GM19467 (cell line): ENCODE results near the gene GFRA1.
"Not testable (repeated sequence)": the region's sequence is repeated elsewhere in the genome, so short reads cannot be mapped to it uniquely, and the experiment has no call there.

Experiments used
- ATAC-seq: cut with Tn5 transposase; IDR thresholded peaks from one replicate; pipeline ENCODE4 v1.9.1; 2021; ENCODE audit warnings: mild to moderate bottlenecking, moderate library complexity; ENCODE audit not compliant: unreplicated experiment

GFRA1 gene

GRCh38 chr10:116076621-116077020 is 196.4 kb downstream of the GFRA1 start:
- ATAC-seq = no peak

- no peak for ATAC-seq
These were observed 199.5 kb downstream of the GFRA1 start for GRCh38 chr10:116073510-116073909.

- ATAC-seq = no peak
These were observed 200.0 kb downstream of the GFRA1 start for GRCh38 chr10:116073001-116073400.

GRCh38 chr10:116071453-116072148 is 201.4 kb downstream of the GFRA1 start:
- ATAC-seq = no peak

- ATAC-seq = no peak
These were observed 202.2 kb downstream of the GFRA1 start for GRCh38 chr10:116070743-116071320.

- ATAC-seq = no peak
These were observed 203.2 kb downstream of the GFRA1 start for GRCh38 chr10:116069856-116070255.

- ATAC-seq = no peak
These were observed 205.2 kb downstream of the GFRA1 start for GRCh38 chr10:116067825-116068224.

GRCh38 chr10:116063107-116063506 is 209.9 kb downstream of the GFRA1 start:
- ATAC-seq = no peak

GRCh38 chr10:116060864-116061263 is 212.1 kb downstream of the GFRA1 start:
- no peak for ATAC-seq

- no peak for ATAC-seq
These were observed 213.7 kb downstream of the GFRA1 start for GRCh38 chr10:116059320-116059719.

GRCh38 chr10:116056445-116057293 is 216.3 kb downstream of the GFRA1 start:
- ATAC-seq = no peak

- no peak for ATAC-seq
These were observed 217.1 kb downstream of the GFRA1 start for GRCh38 chr10:116055917-116056252.

GRCh38 chr10:116055252-116055916 is 217.6 kb downstream of the GFRA1 start:
- no peak for ATAC-seq

GRCh38 chr10:116053910-116054309 is 219.1 kb downstream of the GFRA1 start:
- no peak for ATAC-seq

GRCh38 chr10:116053009-116053730 is 219.8 kb downstream of the GFRA1 start:
- not testable (repeated sequence) for ATAC-seq

GRCh38 chr10:116052522-116052921 is 220.5 kb downstream of the GFRA1 start:
- not testable (repeated sequence) for ATAC-seq

- ATAC-seq = no peak
These were observed 223.1 kb downstream of the GFRA1 start for GRCh38 chr10:116049974-116050304.

GRCh38 chr10:116049158-116049973 is 223.6 kb downstream of the GFRA1 start:
- ATAC-seq = no peak

GRCh38 chr10:116045366-116046356 is 227.3 kb downstream of the GFRA1 start:
- no peak for ATAC-seq
